HepG2 (cell line): ENCODE measurements around the gene LRRC8D. TPM values are rescaled to one million over a fixed set of nuclear protein-coding genes. Genes with fewer than 3 reads are reported as not detected.

ENCODE experiments used
- CCDC6 ChIP-seq: sonication (generic); formaldehyde crosslinking; IDR thresholded peaks from 2 replicates; pipeline ENCODE4 v1.8.1; 2022; ENCODE audit warnings: mild to moderate bottlenecking, missing genetic modification reagents, moderate library complexity
- DZIP1 ChIP-seq: sonication (generic); formaldehyde crosslinking; IDR thresholded peaks from 2 replicates; pipeline ENCODE4 v1.5.0; 2020; ENCODE audit warnings: mild to moderate bottlenecking, missing genetic modification reagents
- FOSL1 ChIP-seq: sonication (generic); formaldehyde crosslinking; IDR thresholded peaks from 2 replicates; pipeline ENCODE4 v1.9.0; 2021; ENCODE audit warnings: missing genetic modification reagents, borderline replicate concordance
- GATA4 ChIP-seq: sonication (generic); IDR thresholded peaks from 2 replicates; pipeline ENCODE4 v1.6.1; 2016; ENCODE audit warnings: antibody characterized with exemption, low read depth, borderline replicate concordance
- HNF1B ChIP-seq: sonication (generic); formaldehyde crosslinking; IDR thresholded peaks from 2 replicates; pipeline ENCODE4 v1.5.1; 2020; ENCODE audit warnings: mild to moderate bottlenecking, moderate library complexity, missing genetic modification reagents
- KIAA2018 ChIP-seq: sonication (generic); formaldehyde crosslinking; IDR thresholded peaks from 2 replicates; pipeline ENCODE4 v1.5.0; 2020; ENCODE audit warnings: mild to moderate bottlenecking, missing genetic modification reagents, borderline replicate concordance
- MAZ ChIP-seq, 2 experiments: sonication (generic) in 1 of 2; formaldehyde crosslinking in 1 of 2; IDR thresholded peaks; 2 replicates each; pipeline versions ENCODE4 v1.5.0 to v1.6.1; 2012 to 2020; ENCODE audit warnings: low read depth in 2 of 2, mild to moderate bottlenecking in 2 of 2, borderline replicate concordance in 1 of 2, improper control_type of control experiment in 1 of 2, low read length in 1 of 2, missing genetic modification reagents in 1 of 2, moderate library complexity in 1 of 2
- PREB ChIP-seq: sonication (generic); formaldehyde crosslinking; IDR thresholded peaks from 2 replicates; pipeline ENCODE4 v1.4.0; 2020; ENCODE audit warnings: missing genetic modification reagents
- SKIL ChIP-seq: sonication (generic); formaldehyde crosslinking; IDR thresholded peaks from 2 replicates; pipeline ENCODE4 v1.8.0; 2022; ENCODE audit warnings: missing genetic modification reagents, mild to moderate bottlenecking, moderate library complexity, borderline replicate concordance
- ZNF180 ChIP-seq: sonication (generic); formaldehyde crosslinking; IDR thresholded peaks from 2 replicates; pipeline ENCODE4 v1.4.0; 2020; ENCODE audit warnings: low read depth, missing genetic modification reagents, borderline replicate concordance
- ZNF576 ChIP-seq: sonication (generic); formaldehyde crosslinking; IDR thresholded peaks from 2 replicates; pipeline ENCODE4 v1.4.0; 2020; ENCODE audit warnings: mild to moderate bottlenecking, missing genetic modification reagents
- ZNF879 ChIP-seq: sonication (generic); formaldehyde crosslinking; IDR thresholded peaks from 2 replicates; pipeline ENCODE4 v1.8.1; 2023; ENCODE audit warnings: missing genetic modification reagents
- polyA plus RNA-seq, 8 experiments: library from polyadenylated mRNA; depleted of rRNA in 3 of 8; stranded (reverse) in 7 of 8; unstranded in 1 of 8; fragments of >200 nt; fragmentation: Illumina TruSeq in 4 of 8; extraction: Trizol in 4 of 8; gene quantifications; 2 replicates each; pipeline versions ENCODE4 v1.2.1 to v1.2.3, GENCODE V29; 2011 to 2016; ENCODE audit warnings: low read depth in 4 of 8, missing spikeins in 1 of 8, mixed read lengths in 1 of 8; ENCODE audit not compliant: insufficient read depth in 1 of 8
- total RNA-seq, 5 experiments: library from RNA; depleted of rRNA; stranded (reverse); fragments of >200 nt; fragmentation: Illumina TruSeq; extraction: Trizol; gene quantifications; 2 replicates each; pipeline ENCODE4 v1.2.3, GENCODE V29; 2016; ENCODE audit warnings: low read depth in 1 of 5

LRRC8D gene
- total and polyA plus RNA-seq, 2 of the 13 experiments (the other 11 are each of a cell fraction or from before 2014, with no cell fraction given) = 29.9 to 45.5 TPM

GRCh38 chr1:89810880-89811279 lies 10.0 kb upstream of the LRRC8D start (continued):
- TF ChIP-seq MAZ (IDR thresholded peaks at IDR 0.05; ENCODE audit: borderline replicate concordance, low read depth, low read length) = no peak
- no peak for TF ChIP-seq MAZ (CRISPR knock-in tag; IDR thresholded peaks at IDR 0.05; ENCODE audit: low read depth)
- TF ChIP-seq FOSL1 (CRISPR knock-in tag) = no peak
- TF ChIP-seq DZIP1 = no peak
- no peak for TF ChIP-seq HNF1B (CRISPR knock-in tag)
- TF ChIP-seq ZNF576 (CRISPR knock-in tag) = no peak
- no peak for TF ChIP-seq CCDC6 (CRISPR knock-in tag)
- no peak for TF ChIP-seq PREB
- TF ChIP-seq ZNF879 = no peak
- TF ChIP-seq GATA4 = no peak
- TF ChIP-seq SKIL = no peak
- TF ChIP-seq KIAA2018 = no peak
- no peak for TF ChIP-seq ZNF180 (CRISPR knock-in tag)
